HG03571 (cell line): Measurements from ENCODE around the gene ACSS3.
"Not testable (repeated sequence)": the region's sequence is repeated elsewhere in the genome, so short reads cannot be mapped to it uniquely, and the experiment has no call there.

Experiments used
- ATAC-seq: cut with Tn5 transposase; IDR thresholded peaks from one replicate; pipeline ENCODE4 v1.9.1; 2021; ENCODE audit not compliant: unreplicated experiment

Gene ACSS3

GRCh38 chr12:81094718-81095360 is 17.0 kb downstream of the ACSS3 start:
- no peak for ATAC-seq

- no peak for ATAC-seq
These were observed 17.8 kb downstream of the ACSS3 start for GRCh38 chr12:81095501-81096232.

DNA sequence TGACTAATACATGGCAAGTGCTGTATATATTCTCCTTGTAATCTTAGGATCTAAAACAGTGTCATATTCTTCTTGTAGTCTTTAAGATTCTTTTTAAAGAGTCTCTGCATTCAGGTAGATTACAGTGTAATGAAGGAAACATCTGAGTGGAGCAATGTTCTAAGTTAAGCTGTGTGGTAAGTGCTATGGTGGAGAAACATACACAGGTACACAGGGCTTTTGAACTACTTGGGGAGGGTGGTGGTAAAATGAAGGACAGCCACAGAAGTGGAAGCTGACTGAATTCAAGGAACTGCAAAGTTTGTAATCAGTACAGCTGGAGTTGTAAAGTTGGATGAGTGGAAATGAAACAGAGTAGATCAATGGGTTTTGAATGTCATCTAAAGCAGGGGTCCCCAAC is 27.8 kb downstream of the ACSS3 start:
- no peak for ATAC-seq

DNA sequence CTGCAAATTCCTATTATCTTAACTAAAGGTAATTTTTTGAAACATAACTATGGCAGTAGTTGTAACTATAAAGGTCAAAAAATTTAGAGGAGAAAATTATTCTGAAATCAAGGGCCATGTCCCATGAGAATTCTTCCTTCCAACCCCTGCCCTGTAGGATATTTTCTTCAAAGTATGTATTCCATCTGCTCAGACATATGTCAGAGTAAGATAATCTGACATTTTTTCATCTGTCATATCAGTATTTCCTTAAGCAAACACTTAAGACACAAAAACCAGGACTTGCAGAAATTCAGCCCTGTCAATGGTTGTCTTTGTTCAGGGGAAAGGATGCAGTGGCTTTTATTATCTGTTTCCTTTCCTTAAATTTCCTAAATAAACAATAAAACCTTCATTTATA is 36.3 kb downstream of the ACSS3 start:
- ATAC-seq, result no peak

DNA sequence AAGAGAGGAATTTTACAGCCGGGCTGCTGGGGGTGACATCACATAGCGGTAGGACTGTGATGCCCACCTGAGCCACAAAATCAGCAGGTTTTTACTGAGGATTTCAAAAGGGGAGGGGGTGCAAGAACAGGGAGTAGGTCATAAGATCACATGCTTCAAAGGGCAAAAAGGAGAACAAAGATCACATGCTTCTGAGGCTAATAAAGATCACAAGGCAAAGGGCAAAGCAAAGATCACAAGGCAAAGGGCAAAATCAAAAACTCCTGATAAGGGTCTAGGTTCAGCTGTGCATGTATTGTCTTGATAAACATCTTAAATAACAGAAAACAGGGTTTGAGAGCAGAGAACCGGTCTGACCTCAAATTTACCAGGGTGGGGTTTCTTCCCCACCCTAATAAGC is 41.2 kb downstream of the ACSS3 start:
- ATAC-seq, result not testable (repeated sequence)

DNA sequence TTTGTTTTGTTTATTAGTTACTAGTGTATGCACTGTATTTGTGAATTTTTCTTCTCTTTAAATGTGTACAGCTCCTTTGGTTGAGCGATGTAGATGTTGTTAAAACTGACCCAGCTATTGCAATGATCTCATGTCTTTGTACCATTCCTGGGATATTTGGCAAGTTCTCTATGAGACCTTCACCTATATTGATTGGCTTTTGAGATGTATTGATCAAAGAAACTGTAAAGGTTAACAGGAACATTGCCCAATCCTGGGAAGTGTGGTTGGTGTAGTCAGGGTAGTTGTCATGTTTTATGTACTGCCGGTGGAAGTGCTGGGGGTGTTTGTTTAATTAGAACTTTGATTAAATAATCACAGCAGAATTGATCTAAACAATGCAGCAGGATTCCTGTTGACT is 43.1 kb downstream of the ACSS3 start:
- ATAC-seq, result no peak

DNA sequence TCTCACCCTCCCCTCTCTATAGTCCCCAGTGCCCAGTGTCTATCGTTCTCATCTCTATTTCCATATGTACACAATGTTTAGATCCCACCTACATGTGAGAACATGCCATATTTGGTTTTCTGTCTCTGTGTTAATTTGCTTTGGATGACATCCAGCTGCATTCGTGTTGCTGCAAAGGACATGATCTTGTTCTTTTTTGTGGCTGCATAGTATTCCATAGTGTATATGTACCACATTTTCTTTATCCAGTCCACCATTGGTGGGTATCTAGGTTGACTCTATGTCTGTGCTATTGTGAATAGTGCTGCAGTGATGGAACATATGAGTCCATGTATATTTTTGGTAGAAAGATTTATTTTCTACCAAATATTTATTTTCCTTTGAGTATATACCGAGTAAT is 45.7 kb downstream of the ACSS3 start:
- ATAC-seq, result no peak

DNA sequence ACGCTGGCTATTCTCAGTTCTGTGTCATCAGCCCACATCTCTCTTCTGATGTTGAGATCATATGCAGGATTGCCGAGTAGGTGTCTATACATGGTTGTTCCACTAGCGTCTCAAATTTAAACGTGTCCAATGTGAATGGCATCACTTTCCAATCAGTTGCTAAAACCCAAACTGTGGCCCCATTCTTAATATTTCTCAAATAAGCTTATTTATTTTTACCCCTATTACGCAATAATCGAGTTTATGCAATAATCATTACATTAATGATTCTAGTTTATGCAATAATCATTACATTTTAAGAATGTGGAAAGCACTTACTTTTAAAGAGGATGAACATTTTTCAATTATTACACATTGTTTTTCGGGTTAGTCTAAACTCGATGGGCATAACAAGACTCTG is 47.8 kb downstream of the ACSS3 start:
- no peak for ATAC-seq

DNA sequence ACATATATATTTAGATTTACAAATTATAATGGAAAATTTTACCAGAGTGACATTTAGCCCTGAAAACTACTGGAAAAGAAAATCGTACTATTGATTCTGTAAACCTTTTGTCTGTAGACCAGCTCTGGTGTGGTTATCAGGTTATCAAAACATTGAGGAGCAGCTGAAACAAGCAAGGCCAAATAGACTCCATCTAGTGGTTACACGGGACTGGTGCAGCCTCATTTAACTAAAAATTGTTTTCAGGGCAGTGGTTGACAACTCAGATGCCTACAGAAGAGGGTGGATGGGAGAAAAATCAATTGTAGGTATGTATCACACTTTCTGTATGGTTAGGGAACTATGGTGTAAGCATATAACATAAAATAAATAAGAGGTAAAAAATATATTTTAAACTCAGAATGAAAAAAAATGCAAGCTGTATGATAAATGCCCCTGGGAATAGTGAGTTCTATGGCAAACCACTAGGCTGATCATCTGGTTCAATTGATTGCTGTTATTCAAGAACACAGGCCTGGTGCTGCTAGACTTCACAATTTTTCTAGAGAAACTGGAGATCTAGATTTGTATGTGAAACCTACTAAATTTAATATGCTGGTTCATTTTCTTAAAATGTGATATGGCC is 51.2 kb downstream of the ACSS3 start:
- peak; percentile 96 for ATAC-seq

GRCh38 chr12:81136519-81136918 is 58.6 kb downstream of the ACSS3 start:
- ATAC-seq, result no peak

DNA sequence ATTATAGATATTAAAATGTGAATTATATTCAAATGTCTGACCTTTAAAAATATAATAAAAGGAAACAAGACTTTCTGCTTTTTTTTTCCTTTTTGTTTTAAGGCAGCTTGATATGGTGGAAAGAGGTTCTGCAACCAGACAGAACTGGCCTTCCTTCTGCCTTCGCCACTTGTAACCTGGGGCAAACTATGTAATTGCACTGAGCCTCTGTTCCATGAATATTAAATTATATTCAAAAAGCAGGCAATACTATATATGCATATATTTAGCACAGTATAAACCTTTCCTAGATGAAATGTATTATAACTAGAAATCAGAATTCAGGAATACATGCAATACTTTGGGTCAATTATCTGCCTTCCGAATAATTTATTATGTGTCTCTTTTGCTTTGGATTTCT is 59.9 kb downstream of the ACSS3 start:
- no peak for ATAC-seq

GRCh38 chr12:81141217-81141616 is 63.3 kb downstream of the ACSS3 start:
- no peak for ATAC-seq

DNA sequence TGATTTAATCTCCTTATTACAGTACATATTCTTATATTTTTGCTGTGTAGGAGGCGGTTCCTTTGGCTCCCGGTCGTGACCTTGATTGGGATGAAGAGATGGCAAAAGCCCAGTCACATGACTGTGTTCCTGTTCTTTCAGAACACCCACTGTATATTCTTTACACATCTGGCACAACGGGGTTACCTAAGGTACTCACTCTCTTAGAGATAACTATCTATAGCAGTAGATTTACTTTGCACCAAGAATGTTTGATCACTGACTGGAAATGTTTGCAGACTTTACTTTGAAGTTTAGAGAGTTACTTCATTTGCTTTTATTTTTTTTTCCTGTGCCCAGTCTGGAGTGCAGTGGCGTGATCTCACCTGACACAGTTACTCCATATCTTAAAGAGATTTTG is 65.2 kb downstream of the ACSS3 start:
- no peak for ATAC-seq

GRCh38 chr12:81146228-81147225 is 68.6 kb downstream of the ACSS3 start:
- ATAC-seq, result no peak

DNA sequence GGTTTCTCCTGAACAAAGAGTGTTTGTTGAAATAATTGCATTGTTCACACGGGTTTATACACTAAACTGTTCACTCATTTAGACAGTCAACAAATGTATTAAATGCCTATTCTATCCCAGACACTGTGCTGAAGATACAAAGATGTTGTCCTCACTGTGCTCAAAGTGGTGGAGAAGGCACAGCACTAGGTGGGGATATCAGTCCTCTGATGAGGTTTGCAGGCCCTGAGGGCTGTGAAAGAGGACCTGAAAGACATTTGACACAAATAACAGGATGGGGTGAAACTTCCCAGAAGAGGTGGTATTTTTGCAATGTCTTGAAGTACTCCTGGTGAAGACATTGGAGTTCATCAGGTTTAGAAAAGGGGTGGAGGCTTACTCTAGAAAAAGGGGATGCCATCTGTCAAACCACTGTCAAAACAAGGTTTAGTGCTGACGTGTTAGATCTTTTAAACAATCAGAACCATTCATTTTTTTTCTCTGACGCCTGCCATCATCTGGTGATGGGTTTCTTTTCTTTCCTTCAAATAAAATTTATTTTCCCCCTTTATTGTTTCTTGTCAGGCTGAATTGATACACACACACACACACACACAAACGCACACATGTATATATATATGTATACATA is 69.5 kb downstream of the ACSS3 start:
- ATAC-seq, result no peak

DNA sequence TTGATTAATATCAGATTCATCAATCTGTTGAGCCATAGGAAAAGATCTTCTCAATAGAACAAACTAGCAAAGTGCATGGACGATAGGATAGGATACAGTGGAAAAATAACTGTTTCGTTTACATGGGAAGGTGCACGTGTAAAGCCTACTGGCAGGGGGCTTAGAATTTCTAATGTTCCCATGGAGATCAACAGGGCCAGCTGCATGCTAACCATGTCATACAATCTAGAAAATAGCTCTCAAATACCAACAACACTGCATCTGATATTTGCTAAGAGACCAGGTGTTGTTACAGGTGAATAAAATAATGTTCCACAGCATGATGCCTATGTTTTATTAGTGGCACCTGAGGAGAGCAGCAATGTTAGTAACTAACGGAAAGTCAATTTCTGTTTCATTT is 72.5 kb downstream of the ACSS3 start:
- ATAC-seq, result no peak

DNA sequence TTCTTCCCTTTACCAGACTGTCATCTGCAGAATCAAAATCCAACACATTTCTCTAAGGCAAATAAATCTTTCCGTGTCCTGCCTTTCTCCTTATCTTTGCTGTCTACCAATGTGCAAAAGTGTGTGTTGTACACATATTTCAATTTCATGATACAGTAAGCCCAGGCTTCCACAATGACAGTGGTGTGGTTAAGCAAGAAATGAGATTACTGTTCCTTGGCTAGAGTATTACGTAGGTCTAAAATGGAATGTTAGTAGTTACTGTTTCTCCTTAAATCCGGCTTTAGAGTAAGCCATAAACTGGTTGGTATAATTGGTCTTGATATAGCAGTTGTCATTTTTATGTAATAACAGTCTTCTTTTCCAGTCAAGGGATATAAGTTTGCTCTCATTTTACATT is 82.0 kb downstream of the ACSS3 start:
- ATAC-seq, result no peak

GRCh38 chr12:81161680-81162079 is 83.8 kb downstream of the ACSS3 start:
- ATAC-seq, result no peak

- no peak for ATAC-seq
These were observed 84.7 kb downstream of the ACSS3 start for GRCh38 chr12:81162391-81163136.

- ATAC-seq, result no peak
These were observed 86.9 kb downstream of the ACSS3 start for GRCh38 chr12:81164827-81165226.
